ENCODE data around the gene CES4A. TPM values are rescaled to one million over a fixed set of nuclear protein-coding genes. Genes with fewer than 3 reads are reported as not detected.

Gene CES4A
- total and polyA plus RNA-seq, 2 of the 13 experiments (the other 11 are each of a cell fraction or from before 2014, with no cell fraction given) = 0.09 to 0.17 TPM

DNA sequence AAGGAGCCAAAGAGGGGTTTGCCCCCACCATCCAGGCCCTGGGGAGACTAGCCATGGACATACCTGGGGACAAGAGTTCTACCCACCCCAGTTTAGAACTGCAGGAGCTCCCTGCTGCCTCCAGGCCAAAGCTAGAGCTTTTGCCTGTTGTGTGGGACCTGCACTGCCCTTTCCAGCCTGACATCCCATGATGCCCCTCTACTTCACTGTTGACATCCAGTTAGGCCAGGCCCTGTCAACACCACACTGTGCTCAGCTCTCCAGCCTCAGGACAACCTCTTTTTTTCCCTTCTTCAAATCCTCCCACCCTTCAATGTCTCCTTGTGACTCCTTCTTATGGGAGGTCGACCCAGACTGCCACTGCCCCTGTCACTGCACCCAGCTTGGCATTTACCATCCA is 20.8 kb downstream of the CES4A start:
- no peak for FAIRE-seq
- Histone ChIP-seq H3K27me3 (ENCODE audit: control insufficient read depth in 1 of 2, insufficient read depth in 2 of 2, low read length in 2 of 2) (peaks cover 2 to 44% of the 10 kb centered on the region in 2 experiments), H3K36me3 (replicated peaks in 1 of 2; ENCODE audit: control insufficient read depth in 1 of 2, insufficient read depth in 2 of 2, low read length in 2 of 2) (no peaks in the 10 kb centered on the region), H3K4me3 (replicated peaks in 1 of 3; ENCODE audit: insufficient read depth in 1 of 3, low read depth in 2 of 3, low read length in 3 of 3) (no peak overlapping the region), H3K4me1 (ENCODE audit: insufficient read depth, low read length) (peaks cover 47% of the 10 kb centered on the region), H3K79me2 (ENCODE audit: insufficient read depth, low read length) (no peaks in the 10 kb centered on the region), H3K4me2 (ENCODE audit: low read depth, low read length) (no peak overlapping the region; the same call in 1 of the 2 replicates), H2AFZ (ENCODE audit: low read length) (no peak overlapping the region), H3K27ac (ENCODE audit: extremely low read length, insufficient read depth, low read length) (no peak overlapping the region), H3K9me3 (ENCODE audit: low read length) (no peaks in the 10 kb centered on the region), H4K20me1 (ENCODE audit: insufficient read depth, low read length) (no peaks in the 10 kb centered on the region), H3K9ac (ENCODE audit: insufficient read depth, low read depth, low read length) (no peak overlapping the region)
- intact Hi-C loops (cut with micrococcal nuclease; ENCODE audit: unreplicated experiment) (no loop called here), in situ Hi-C loops (cut with HindIII; ENCODE audit: extremely low pct_ligation_motif_present, low pct_unique_long_range_greater_than_20kb) (no loop called here)
- DNase-seq (ENCODE audit: low spot score) = no peak
- CTCF ChIA-PET (ENCODE audit: low intra/inter-chr PET ratio, low total read pairs) = no interaction called here
- peak; percentile 58 for ATAC-seq
- 3% methylated on average over 1 of the region's 1 CpG for WGBS (ENCODE audit: low lambda C conversion rate)
- no TSS peak for BruUV-seq (replicated peaks)
- POLR2A ChIA-PET = interaction anchor here (1.1 kb wide), 1 partner anchor 19 kb away, joined by 3 read pairs; no protein-coding TSS in a partner anchor
- TF ChIP-seq FOXA3 (CRISPR knock-in tag; IDR thresholded peaks at IDR 0.05) (peak; percentile 65), ZNF468 (CRISPR knock-in tag; IDR thresholded peaks at IDR 0.05) (0 out of 2 replicates have a peak, but pooled peaks have one; percentile 30), FOXA1 (IDR thresholded peaks at IDR 0.05) (no peak), FOXA1 (CRISPR knock-in tag; IDR thresholded peaks at IDR 0.05) (peak; percentile 76), ZSCAN30 (CRISPR knock-in tag; IDR thresholded peaks at IDR 0.05) (no peak), AGO1 (IDR thresholded peaks at IDR 0.05; ENCODE audit: low read depth, low read length, poor library complexity, severe bottlenecking) (no peak), ZC3H4 (CRISPR knock-in tag; IDR thresholded peaks at IDR 0.05; ENCODE audit: borderline replicate concordance) (no peak), ZKSCAN5 (CRISPR knock-in tag; IDR thresholded peaks at IDR 0.05) (no peak), ZNF143 (CRISPR knock-in tag; IDR thresholded peaks at IDR 0.05) (peak; percentile 64), MEF2D (CRISPR knock-in tag; IDR thresholded peaks at IDR 0.05) (no peak), KDM6A (CRISPR knock-in tag; IDR thresholded peaks at IDR 0.05; ENCODE audit: low read depth) (no peak), ZEB1 (IDR thresholded peaks at IDR 0.05; ENCODE audit: insufficient replicate concordance, low read depth) (no peak), ZFP1 (CRISPR knock-in tag; IDR thresholded peaks at IDR 0.05) (no peak), ZNF782 (CRISPR knock-in tag; IDR thresholded peaks at IDR 0.05; ENCODE audit: borderline replicate concordance) (no peak)
- TF ChIP-seq, protein P1, sequence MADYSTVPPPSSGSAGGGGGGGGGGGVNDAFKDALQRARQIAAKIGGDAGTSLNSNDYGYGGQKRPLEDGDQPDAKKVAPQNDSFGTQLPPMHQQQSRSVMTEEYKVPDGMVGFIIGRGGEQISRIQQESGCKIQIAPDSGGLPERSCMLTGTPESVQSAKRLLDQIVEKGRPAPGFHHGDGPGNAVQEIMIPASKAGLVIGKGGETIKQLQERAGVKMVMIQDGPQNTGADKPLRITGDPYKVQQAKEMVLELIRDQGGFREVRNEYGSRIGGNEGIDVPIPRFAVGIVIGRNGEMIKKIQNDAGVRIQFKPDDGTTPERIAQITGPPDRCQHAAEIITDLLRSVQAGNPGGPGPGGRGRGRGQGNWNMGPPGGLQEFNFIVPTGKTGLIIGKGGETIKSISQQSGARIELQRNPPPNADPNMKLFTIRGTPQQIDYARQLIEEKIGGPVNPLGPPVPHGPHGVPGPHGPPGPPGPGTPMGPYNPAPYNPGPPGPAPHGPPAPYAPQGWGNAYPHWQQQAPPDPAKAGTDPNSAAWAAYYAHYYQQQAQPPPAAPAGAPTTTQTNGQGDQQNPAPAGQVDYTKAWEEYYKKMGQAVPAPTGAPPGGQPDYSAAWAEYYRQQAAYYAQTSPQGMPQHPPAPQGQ (CRISPR knock-in tag; IDR thresholded peaks at IDR 0.05; ENCODE audit: borderline replicate concordance) = no peak
- TF ChIP-seq, protein P2, sequence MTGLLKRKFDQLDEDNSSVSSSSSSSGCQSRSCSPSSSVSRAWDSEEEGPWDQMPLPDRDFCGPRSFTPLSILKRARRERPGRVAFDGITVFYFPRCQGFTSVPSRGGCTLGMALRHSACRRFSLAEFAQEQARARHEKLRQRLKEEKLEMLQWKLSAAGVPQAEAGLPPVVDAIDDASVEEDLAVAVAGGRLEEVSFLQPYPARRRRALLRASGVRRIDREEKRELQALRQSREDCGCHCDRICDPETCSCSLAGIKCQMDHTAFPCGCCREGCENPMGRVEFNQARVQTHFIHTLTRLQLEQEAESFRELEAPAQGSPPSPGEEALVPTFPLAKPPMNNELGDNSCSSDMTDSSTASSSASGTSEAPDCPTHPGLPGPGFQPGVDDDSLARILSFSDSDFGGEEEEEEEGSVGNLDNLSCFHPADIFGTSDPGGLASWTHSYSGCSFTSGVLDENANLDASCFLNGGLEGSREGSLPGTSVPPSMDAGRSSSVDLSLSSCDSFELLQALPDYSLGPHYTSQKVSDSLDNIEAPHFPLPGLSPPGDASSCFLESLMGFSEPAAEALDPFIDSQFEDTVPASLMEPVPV (CRISPR knock-in tag; IDR thresholded peaks at IDR 0.05) = no peak
- TF ChIP-seq, protein P3, sequence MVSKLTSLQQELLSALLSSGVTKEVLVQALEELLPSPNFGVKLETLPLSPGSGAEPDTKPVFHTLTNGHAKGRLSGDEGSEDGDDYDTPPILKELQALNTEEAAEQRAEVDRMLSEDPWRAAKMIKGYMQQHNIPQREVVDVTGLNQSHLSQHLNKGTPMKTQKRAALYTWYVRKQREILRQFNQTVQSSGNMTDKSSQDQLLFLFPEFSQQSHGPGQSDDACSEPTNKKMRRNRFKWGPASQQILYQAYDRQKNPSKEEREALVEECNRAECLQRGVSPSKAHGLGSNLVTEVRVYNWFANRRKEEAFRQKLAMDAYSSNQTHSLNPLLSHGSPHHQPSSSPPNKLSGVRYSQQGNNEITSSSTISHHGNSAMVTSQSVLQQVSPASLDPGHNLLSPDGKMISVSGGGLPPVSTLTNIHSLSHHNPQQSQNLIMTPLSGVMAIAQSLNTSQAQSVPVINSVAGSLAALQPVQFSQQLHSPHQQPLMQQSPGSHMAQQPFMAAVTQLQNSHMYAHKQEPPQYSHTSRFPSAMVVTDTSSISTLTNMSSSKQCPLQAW (CRISPR knock-in tag; IDR thresholded peaks at IDR 0.05) = peak; percentile 26; the same call in 1 of the 2 replicates
- TF ChIP-seq, protein P4, sequence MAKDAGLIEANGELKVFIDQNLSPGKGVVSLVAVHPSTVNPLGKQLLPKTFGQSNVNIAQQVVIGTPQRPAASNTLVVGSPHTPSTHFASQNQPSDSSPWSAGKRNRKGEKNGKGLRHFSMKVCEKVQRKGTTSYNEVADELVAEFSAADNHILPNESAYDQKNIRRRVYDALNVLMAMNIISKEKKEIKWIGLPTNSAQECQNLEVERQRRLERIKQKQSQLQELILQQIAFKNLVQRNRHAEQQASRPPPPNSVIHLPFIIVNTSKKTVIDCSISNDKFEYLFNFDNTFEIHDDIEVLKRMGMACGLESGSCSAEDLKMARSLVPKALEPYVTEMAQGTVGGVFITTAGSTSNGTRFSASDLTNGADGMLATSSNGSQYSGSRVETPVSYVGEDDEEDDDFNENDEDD (CRISPR knock-in tag; IDR thresholded peaks at IDR 0.05; ENCODE audit: borderline replicate concordance) = no peak
- TF ChIP-seq, protein P5, sequence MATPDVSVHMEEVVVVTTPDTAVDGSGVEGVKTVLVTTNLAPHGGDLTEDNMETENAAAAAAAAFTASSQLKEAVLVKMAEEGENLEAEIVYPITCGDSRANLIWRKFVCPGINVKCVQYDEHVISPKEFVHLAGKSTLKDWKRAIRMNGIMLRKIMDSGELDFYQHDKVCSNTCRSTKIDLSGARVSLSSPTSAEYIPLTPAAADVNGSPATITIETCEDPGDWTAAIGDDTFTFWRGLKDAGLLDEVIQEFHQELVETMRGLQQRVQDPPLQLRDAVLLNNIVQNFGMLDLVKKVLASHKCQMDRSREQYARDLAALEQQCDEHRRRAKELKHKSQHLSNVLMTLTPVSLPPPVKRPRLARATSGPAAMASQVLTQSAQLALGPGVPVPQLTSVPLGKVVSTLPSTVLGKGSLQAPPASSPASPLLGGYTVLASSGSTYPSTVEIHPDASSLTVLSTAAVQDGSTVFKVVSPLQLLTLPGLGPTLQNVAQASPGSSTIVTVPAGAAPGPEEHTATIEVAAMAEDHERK (CRISPR knock-in tag; IDR thresholded peaks at IDR 0.05; ENCODE audit: low read depth) = no peak
